Mucosa of descending colon (tissue), 3 donors: ENCODE results near the gene TMEM198. TPM values are rescaled to one million over a fixed set of nuclear protein-coding genes. Genes with fewer than 3 reads are reported as not detected.
A peak's percentile ranks its signal among the peaks of the same experiment; 100 is the strongest.

ENCODE experiments used
- ATAC-seq: fragments of 200-7000 bp; cut with Tn5 transposase; one replicate; pipeline ENCODE4 v1.9.1; 2020; ENCODE audit warnings: mild to moderate bottlenecking, moderate library complexity
- DNase-seq, 3 donors: peaks; one replicate each; pipeline ENCODE4 v3.0.0-alpha.2; 2020
- H3K36me3 ChIP-seq: fragments of 200-600 bp; one replicate; pipeline ENCODE4 v1.8.0; 2021; ENCODE audit warnings: low read depth, mild to moderate bottlenecking
- H3K4me1 ChIP-seq: fragments of 200-600 bp; one replicate; pipeline ENCODE4 v1.8.0; 2021; ENCODE audit warnings: low read depth, mild to moderate bottlenecking
- H3K4me3 ChIP-seq: fragments of 200-600 bp; one replicate; pipeline ENCODE4 v1.8.0; 2021; ENCODE audit warnings: mild to moderate bottlenecking
- H3K9me3 ChIP-seq: fragments of 200-600 bp; one replicate; pipeline ENCODE4 v1.8.0; 2021; ENCODE audit warnings: mild to moderate bottlenecking
- CTCF ChIP-seq: fragments of 200-600 bp; IDR thresholded peaks from one replicate; pipeline ENCODE4 v1.8.0; 2022; ENCODE audit warnings: antibody characterized with exemption, mild to moderate bottlenecking
- intact Hi-C, 2 donors: fragments of 100-400 bp; cut with DNase I in 1 of 2; cut with micrococcal nuclease in 1 of 2; formaldehyde crosslinking; loops; one replicate each; pipeline versions ENCODE4 v1.11.0 to v1.11.1; 2022; cut with DNase I, micrococcal nuclease
- total RNA-seq, 3 donors: library from RNA; stranded (reverse); fragmentation: NEBNext Ultra II Directional in 2 of 3; extraction: Animal tissue kit (Norgen Biotek cat#: 25700) in 2 of 3; gene quantifications; one replicate each; pipeline versions ENCODE4 v1.2.1 to v1.2.4, GENCODE V29; 2021 to 2023
- donor health status: DM: no; HTN: no; CAD: no; lungs with moderate emphysema.
- donor health status: DM: no; HTN: no; CAD: no.
- donor health status: DM: no; HTN: yes; CAD: no.

Gene TMEM198
- total RNA-seq, 3 donors from 2014 or later: 0.69 to 2.7 (median 2.7) TPM

GRCh38 chr2:219507581-219508443 lies 36.0 kb upstream of the TMEM198 start:
- Histone ChIP-seq H3K4me1 (peaks cover 12% of the 10 kb centered on the region), H3K9me3 (no peaks in the 10 kb centered on the region), H3K4me3 (no peak overlapping the region), H3K36me3 (no peaks in the 10 kb centered on the region)
- TF ChIP-seq CTCF: no peak
- ATAC-seq (no peak), DNase-seq (peak in 1 of 3 donors; percentile 23)
- intact Hi-C loops: no loop called here

- Histone ChIP-seq H3K4me3 (no peak overlapping the region), H3K36me3 (no peaks in the 10 kb centered on the region), H3K4me1 (peaks cover 12% of the 10 kb centered on the region), H3K9me3 (no peaks in the 10 kb centered on the region)
- TF ChIP-seq CTCF: no peak
- intact Hi-C loops: no loop called here
- DNase-seq (peak in 1 of 3 donors; percentile 33), ATAC-seq (no peak)
Measured at GRCh38 chr2:219508444-219508734, 35.4 kb upstream of the TMEM198 start.

GRCh38 chr2:219508971-219509779 lies 34.7 kb upstream of the TMEM198 start:
- peak; percentile 27 for ATAC-seq
- intact Hi-C loops: no loop called here

GRCh38 chr2:219509780-219510511 lies 33.9 kb upstream of the TMEM198 start:
- peak; percentile 80 for ATAC-seq
- peak; percentile 58 to 69 (median 62) for DNase-seq
- TF ChIP-seq CTCF: peak; percentile 29
- intact Hi-C loops: no loop called here
- Histone ChIP-seq H3K4me3 (no peak overlapping the region), H3K36me3 (no peaks in the 10 kb centered on the region), H3K4me1 (peaks cover 14% of the 10 kb centered on the region), H3K9me3 (no peaks in the 10 kb centered on the region)

More at GRCh38 chr2:219508971-219509779, 34.7 kb upstream of the TMEM198 start:
- Histone ChIP-seq H3K36me3 (no peaks in the 10 kb centered on the region), H3K4me3 (no peak overlapping the region), H3K4me1 (peaks cover 12% of the 10 kb centered on the region), H3K9me3 (no peaks in the 10 kb centered on the region)
- DNase-seq: peak in 1 of 3 donors; percentile 40
- TF ChIP-seq CTCF: no peak

- intact Hi-C loops: no loop called here
- peak in 1 of 3 donors; percentile 27 for DNase-seq
- TF ChIP-seq CTCF: no peak
- Histone ChIP-seq H3K4me1 (peaks cover 14% of the 10 kb centered on the region), H3K36me3 (no peaks in the 10 kb centered on the region), H3K4me3 (no peak overlapping the region), H3K9me3 (no peaks in the 10 kb centered on the region)
- ATAC-seq: no peak
Measured at GRCh38 chr2:219510512-219511135, 33.2 kb upstream of the TMEM198 start.
